GM21447 (cell line): ENCODE data around the gene GPR146.
"Not testable (repeated sequence)": the region's sequence is repeated elsewhere in the genome, so short reads cannot be mapped to it uniquely, and the experiment has no call there.

Experiments used
- ATAC-seq: cut with Tn5 transposase; IDR thresholded peaks from one replicate; pipeline ENCODE4 v1.9.1; 2021; ENCODE audit not compliant: unreplicated experiment

Gene GPR146

GRCh38 chr7:1044189-1045068 is at the start of gene GPR146:
GPR146 (plus strand) TSS chr7:1044546; CDS start chr7:1057516, 12,970 bp downstream.
- ATAC-seq, result peak; percentile 91

- no peak for ATAC-seq
Observed at GRCh38 chr7:994592-995308, 49.6 kb upstream of the GPR146 start.

GRCh38 chr7:995571-995970 is 48.8 kb upstream of the GPR146 start:
- no peak for ATAC-seq

- ATAC-seq, result no peak
Observed at GRCh38 chr7:996079-996872, 48.1 kb upstream of the GPR146 start.

- no peak for ATAC-seq
Observed at GRCh38 chr7:997404-998395, 46.6 kb upstream of the GPR146 start.

- ATAC-seq, result no peak
Observed at GRCh38 chr7:999149-999879, 45.0 kb upstream of the GPR146 start.

- ATAC-seq, result no peak
Observed at GRCh38 chr7:999941-1000935, 44.1 kb upstream of the GPR146 start.

- not testable (repeated sequence) for ATAC-seq
Observed at GRCh38 chr7:1001069-1001770, 43.1 kb upstream of the GPR146 start.

GRCh38 chr7:1002026-1002425 is 42.3 kb upstream of the GPR146 start:
- not testable (repeated sequence) for ATAC-seq

- not testable (repeated sequence) for ATAC-seq
Observed at GRCh38 chr7:1002445-1002844, 41.9 kb upstream of the GPR146 start.

- no peak for ATAC-seq
Observed at GRCh38 chr7:1004018-1004852, 40.1 kb upstream of the GPR146 start.

- no peak for ATAC-seq
Observed at GRCh38 chr7:1005303-1005702, 39.0 kb upstream of the GPR146 start.

- ATAC-seq, result no peak
Observed at GRCh38 chr7:1007901-1008300, 36.4 kb upstream of the GPR146 start.

- ATAC-seq, result no peak
Observed at GRCh38 chr7:1008733-1009363, 35.5 kb upstream of the GPR146 start.

GRCh38 chr7:1009747-1010146 is 34.6 kb upstream of the GPR146 start:
- no peak for ATAC-seq

- ATAC-seq, result no peak
Observed at GRCh38 chr7:1010226-1010625, 34.1 kb upstream of the GPR146 start.
